HEK293 (cell line): Measurements from ENCODE around the gene PRR19.

Experiments
- CTCF ChIA-PET: fragments of 350-600 bp; formaldehyde crosslinking; extraction: SDS; loops from one replicate; lab custom pipeline; 2021; ENCODE audit warnings: antibody characterized with exemption; lab: Yijun Ruan, JAX
- POLR2A ChIA-PET: fragments of 300-600 bp; formaldehyde crosslinking; extraction: SDS; loops from one replicate; lab custom pipeline; 2020; ENCODE audit warnings: antibody characterized with exemption, inconsistent platforms; lab: Yijun Ruan, JAX
- H3K27ac ChIP-seq: fragments of 200-500 bp; sonication (Bioruptor generic); 2 replicates; pipeline ENCODE4 v1.5.1; 2014; ENCODE audit warnings: low read depth, low read length, control low read depth, inconsistent platforms; ENCODE audit errors: extremely low read depth
- H3K36me3 ChIP-seq, 2 experiments: fragments of 200-500 bp in 1 of 2; sonication (Bioruptor generic) in 1 of 2; 1 replicate in 1 of 2; 2 replicates in 1 of 2; pipeline ENCODE4 v1.5.1; 2014 to 2017; ENCODE audit warnings: inconsistent platforms in 2 of 2, low read length in 2 of 2; ENCODE audit not compliant: control insufficient read depth in 2 of 2, insufficient read depth in 1 of 2
- H3K4me1 ChIP-seq: fragments of 200-500 bp; sonication (Bioruptor generic); 2 replicates; pipeline ENCODE4 v1.5.1; 2014; ENCODE audit warnings: mild to moderate bottlenecking, low read length, inconsistent platforms; ENCODE audit not compliant: control insufficient read depth, insufficient read depth
- H3K4me3 ChIP-seq: 2 replicates; pipeline ENCODE4 v1.5.1; 2011; ENCODE audit warnings: low read depth, mild to moderate bottlenecking, control low read depth, low read length, moderate library complexity
- H3K9me3 ChIP-seq: fragments of 200-500 bp; sonication (Bioruptor generic); 2 replicates; pipeline ENCODE4 v1.5.1; 2014; ENCODE audit warnings: low read depth, low read length, inconsistent platforms; ENCODE audit not compliant: control insufficient read depth, insufficient read depth
- BCL11B ChIP-seq: fragments of 450-650 bp; formaldehyde crosslinking; IDR thresholded peaks from 2 replicates; pipeline ENCODE4 v1.5.1; 2016; ENCODE audit warnings: low read depth, missing biosample characterization, missing genetic modification characterization
- ZBTB49 ChIP-seq: fragments of 450-650 bp; formaldehyde crosslinking; IDR thresholded peaks from 2 replicates; pipeline ENCODE4 v1.5.1; 2016; ENCODE audit warnings: missing biosample characterization, missing genetic modification characterization, low read depth
- ZNF214 ChIP-seq: fragments of 450-650 bp; formaldehyde crosslinking; IDR thresholded peaks from 2 replicates; pipeline ENCODE4 v1.5.1; 2017; ENCODE audit warnings: missing biosample characterization, mild to moderate bottlenecking, missing genetic modification characterization, borderline replicate concordance
- ZNF24 ChIP-seq: fragments of 450-650 bp; formaldehyde crosslinking; IDR thresholded peaks from 2 replicates; pipeline ENCODE4 v1.5.1; 2016; ENCODE audit warnings: missing biosample characterization, missing genetic modification characterization
- ZNF341 ChIP-seq: fragments of 450-650 bp; formaldehyde crosslinking; IDR thresholded peaks from 2 replicates; pipeline ENCODE4; 2016; ENCODE audit warnings: low read depth, missing biosample characterization, missing genetic modification characterization
- ZNF416 ChIP-seq: fragments of 450-650 bp; formaldehyde crosslinking; IDR thresholded peaks from 2 replicates; pipeline ENCODE4 v1.5.1; 2016; ENCODE audit warnings: missing biosample characterization, missing genetic modification characterization

The PRR19 gene

GRCh38 chr19:42357290-42357689 is 55.4 kb downstream of the PRR19 start:
- ChIA-PET POLR2A (interaction anchor here (0.6 kb wide), 1 partner anchor 16 kb away, joined by 5 read pairs; no protein-coding TSS in a partner anchor), CTCF (interaction anchor here (0.7 to 1.2 kb wide), 3 partner anchors 15 to 61 kb away, joined by 3 to 4 read pairs (median 3); no protein-coding TSS in a partner anchor)
- no peak for TF ChIP-seq ZNF214 (tag by site-specific recombination)
- TF ChIP-seq ZNF24 = no peak
- no peak for TF ChIP-seq ZNF341 (tag by site-specific recombination)
- TF ChIP-seq ZBTB49 (tag by site-specific recombination) = no peak
- no peak for TF ChIP-seq ZNF416 (tag by site-specific recombination)
- TF ChIP-seq BCL11B (tag by site-specific recombination) = 0 out of 2 replicates have a peak, but pooled peaks have one; percentile 49
- Histone ChIP-seq H3K4me1 (no peaks in the 10 kb centered on the region), H3K4me3 (no peak overlapping the region), H3K9me3 (no peaks in the 10 kb centered on the region), H3K27ac (no peak overlapping the region), H3K36me3 (peaks cover 37 to 83% of the 10 kb centered on the region in 2 experiments)
